ENCODE measurements around the gene MACROD2. TPM values are rescaled to one million over a fixed set of nuclear protein-coding genes. Genes with fewer than 3 reads are reported as not detected.

The MACROD2 gene
- total RNA-seq, 1 donor from 2014 or later = 1.6 TPM

DNA sequence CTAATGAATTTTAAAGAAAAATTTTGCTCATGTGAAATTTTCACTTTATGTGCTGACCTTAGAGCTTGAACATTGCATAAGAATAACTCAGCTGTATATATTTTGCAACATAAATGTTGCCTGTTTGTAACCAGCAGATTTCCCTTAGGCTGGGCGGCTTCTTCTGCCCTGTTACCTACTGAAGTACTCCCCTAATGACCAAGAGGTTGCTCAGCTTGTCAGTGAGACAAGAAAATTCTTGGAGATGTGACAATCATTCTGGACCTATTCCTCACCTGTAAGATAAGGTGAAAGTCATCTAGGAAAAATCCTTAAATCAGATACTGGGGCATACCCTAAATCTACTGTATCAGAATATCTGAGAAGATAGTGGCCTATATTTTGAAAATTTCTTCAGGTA is 1516.2 kb downstream of the MACROD2 start:
- Histone ChIP-seq H3K4me3 (ENCODE audit: low read depth, low read length) (no peak overlapping the region), H3K36me3 (ENCODE audit: control insufficient read depth, insufficient read depth, low read length) (no peaks in the 10 kb centered on the region), H3K27me3 (ENCODE audit: control insufficient read depth, insufficient read depth, low read length) (no peaks in the 10 kb centered on the region)
- DNase-seq (ENCODE audit: low read depth) (no peak), FAIRE-seq (no peak)
- TF ChIP-seq, protein P1, sequence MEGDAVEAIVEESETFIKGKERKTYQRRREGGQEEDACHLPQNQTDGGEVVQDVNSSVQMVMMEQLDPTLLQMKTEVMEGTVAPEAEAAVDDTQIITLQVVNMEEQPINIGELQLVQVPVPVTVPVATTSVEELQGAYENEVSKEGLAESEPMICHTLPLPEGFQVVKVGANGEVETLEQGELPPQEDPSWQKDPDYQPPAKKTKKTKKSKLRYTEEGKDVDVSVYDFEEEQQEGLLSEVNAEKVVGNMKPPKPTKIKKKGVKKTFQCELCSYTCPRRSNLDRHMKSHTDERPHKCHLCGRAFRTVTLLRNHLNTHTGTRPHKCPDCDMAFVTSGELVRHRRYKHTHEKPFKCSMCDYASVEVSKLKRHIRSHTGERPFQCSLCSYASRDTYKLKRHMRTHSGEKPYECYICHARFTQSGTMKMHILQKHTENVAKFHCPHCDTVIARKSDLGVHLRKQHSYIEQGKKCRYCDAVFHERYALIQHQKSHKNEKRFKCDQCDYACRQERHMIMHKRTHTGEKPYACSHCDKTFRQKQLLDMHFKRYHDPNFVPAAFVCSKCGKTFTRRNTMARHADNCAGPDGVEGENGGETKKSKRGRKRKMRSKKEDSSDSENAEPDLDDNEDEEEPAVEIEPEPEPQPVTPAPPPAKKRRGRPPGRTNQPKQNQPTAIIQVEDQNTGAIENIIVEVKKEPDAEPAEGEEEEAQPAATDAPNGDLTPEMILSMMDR (IDR thresholded peaks at IDR 0.05; ENCODE audit: insufficient read depth, low read length, severe bottlenecking) = no peak

DNA sequence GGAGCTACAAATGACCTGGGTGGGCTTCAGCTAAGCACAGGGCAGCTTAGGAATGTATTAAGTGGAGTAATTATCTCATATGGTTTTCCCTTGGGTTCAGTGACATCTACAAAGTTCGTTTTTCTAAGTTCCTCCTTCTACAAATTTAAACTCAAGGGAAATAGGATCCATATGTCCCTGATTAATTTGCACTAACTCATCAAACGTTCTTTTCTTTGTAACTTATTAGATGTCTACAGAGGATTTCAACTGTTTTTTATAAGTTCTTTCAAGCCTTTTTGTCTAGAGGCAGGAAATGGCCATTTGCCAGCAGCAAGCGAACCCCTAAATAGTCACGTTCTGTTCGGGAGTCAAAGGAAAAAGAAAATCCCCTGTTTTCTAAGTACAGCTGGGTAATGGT is 1517.6 kb downstream of the MACROD2 start:
- no peak for DNase-seq (ENCODE audit: low read depth)
- H3K4me3 ChIP-seq (ENCODE audit: low read depth, low read length) = no peak overlapping the region
- TF ChIP-seq, protein P1 (IDR thresholded peaks at IDR 0.05; ENCODE audit: insufficient read depth, low read length, severe bottlenecking) = no peak
- no peak for FAIRE-seq
- H3K36me3 ChIP-seq (ENCODE audit: control insufficient read depth, insufficient read depth, low read length) = no peaks in the 10 kb centered on the region
- H3K27me3 ChIP-seq (ENCODE audit: control insufficient read depth, insufficient read depth, low read length) = no peaks in the 10 kb centered on the region

DNA sequence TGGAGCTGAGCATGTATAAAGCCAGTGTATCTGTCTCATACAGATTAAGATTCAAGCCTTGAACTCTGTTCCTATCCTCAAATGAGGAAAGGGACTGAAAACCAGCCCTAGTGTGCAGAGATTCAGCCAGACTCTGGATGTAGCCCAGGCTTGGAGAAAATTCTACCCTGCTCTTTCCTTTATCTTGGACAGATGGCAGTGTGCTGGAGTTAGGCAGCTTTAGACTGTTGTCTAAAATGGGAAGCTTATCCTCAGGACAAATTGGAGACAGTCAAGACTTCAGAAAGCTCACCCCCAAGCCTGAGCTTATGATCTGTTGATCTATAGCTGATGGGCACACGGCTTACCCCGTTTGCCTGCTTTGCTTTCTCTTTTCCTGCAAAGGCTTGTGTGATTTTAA is 1520.4 kb downstream of the MACROD2 start:
- no peak for FAIRE-seq
- no peaks in the 10 kb centered on the region for H3K36me3 ChIP-seq (ENCODE audit: control insufficient read depth, insufficient read depth, low read length)
- TF ChIP-seq, protein P1 (IDR thresholded peaks at IDR 0.05; ENCODE audit: insufficient read depth, low read length, severe bottlenecking) = no peak

DNA sequence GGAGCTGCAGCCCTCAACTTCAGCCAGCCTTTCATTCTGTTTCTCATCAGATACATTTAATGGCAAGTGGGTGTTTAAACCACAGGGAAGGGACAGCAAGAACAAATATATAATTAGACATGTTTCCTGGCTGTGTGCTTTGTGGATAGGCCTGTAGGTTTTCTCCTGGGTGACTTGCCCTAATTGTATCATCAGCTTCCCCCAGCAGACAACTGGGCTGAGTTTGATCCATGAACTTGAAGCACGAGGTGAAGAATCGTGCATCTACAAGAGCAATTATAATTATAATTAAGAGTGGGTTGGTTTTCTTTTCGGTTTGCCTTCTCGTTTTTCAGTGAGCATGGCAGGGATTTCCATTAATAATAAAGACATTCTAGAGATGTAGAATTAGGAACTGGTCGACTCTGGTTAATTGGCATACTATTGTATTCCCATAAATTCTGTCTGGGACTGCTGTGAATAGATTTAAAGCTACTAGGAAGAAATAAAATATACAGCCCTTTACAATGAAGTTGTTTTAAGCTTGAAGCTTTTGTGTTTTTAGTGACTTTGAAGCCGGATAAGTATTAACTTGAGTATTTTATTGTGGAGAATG is 1525.7 kb downstream of the MACROD2 start:
- TF ChIP-seq, protein P1 (IDR thresholded peaks at IDR 0.05; ENCODE audit: insufficient read depth, low read length, severe bottlenecking) = no peak
- Histone ChIP-seq H3K4me3 (ENCODE audit: low read depth, low read length) (no peak overlapping the region), H3K27me3 (ENCODE audit: control insufficient read depth, insufficient read depth, low read length) (no peaks in the 10 kb centered on the region), H3K36me3 (ENCODE audit: control insufficient read depth, insufficient read depth, low read length) (no peaks in the 10 kb centered on the region)
- DNase-seq (ENCODE audit: low read depth) (no peak), FAIRE-seq (no peak)

More for the DNA sequence above, 1520.4 kb downstream of the MACROD2 start:
- Histone ChIP-seq H3K27me3 (ENCODE audit: control insufficient read depth, insufficient read depth, low read length) (no peaks in the 10 kb centered on the region), H3K4me3 (ENCODE audit: low read depth, low read length) (no peak overlapping the region)
- no peak for DNase-seq (ENCODE audit: low read depth)

DNA sequence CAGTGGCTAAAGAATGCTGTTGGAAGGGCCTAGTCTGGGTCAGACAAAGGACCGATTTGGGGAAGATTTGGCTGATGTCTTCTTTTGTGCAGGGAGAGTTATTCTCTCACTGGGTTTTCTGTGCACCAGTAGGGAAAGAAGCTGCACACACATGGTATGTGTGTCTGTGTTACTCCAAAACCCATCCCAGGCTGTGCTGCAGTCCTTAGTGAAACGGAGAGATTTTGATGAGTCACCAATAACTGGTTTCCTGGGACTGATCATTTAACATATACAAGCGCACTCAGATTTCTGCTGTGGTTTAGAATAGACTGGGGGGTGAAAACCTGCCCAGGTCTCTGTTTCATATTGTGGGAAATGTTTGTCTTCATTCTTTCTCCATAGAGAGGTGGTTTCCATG is 1528.1 kb downstream of the MACROD2 start:
- FAIRE-seq = no peak
- Histone ChIP-seq H3K27me3 (ENCODE audit: control insufficient read depth, insufficient read depth, low read length) (no peaks in the 10 kb centered on the region), H3K4me3 (ENCODE audit: low read depth, low read length) (no peak overlapping the region), H3K36me3 (ENCODE audit: control insufficient read depth, insufficient read depth, low read length) (no peaks in the 10 kb centered on the region)
- TF ChIP-seq, protein P1 (IDR thresholded peaks at IDR 0.05; ENCODE audit: insufficient read depth, low read length, severe bottlenecking) = no peak
- DNase-seq (ENCODE audit: low read depth) = no peak

Data from bronchial epithelial cell (primary cell).